CD4-positive, alpha-beta T cell treated with Interleukin-17A for 1 hour (primary cell): ENCODE data around the gene IFI27L2.

Source experiments
- DNase-seq: peaks from one replicate; pipeline ENCODE4 v3.0.0-alpha.2; 2020

IFI27L2 gene

DNA sequence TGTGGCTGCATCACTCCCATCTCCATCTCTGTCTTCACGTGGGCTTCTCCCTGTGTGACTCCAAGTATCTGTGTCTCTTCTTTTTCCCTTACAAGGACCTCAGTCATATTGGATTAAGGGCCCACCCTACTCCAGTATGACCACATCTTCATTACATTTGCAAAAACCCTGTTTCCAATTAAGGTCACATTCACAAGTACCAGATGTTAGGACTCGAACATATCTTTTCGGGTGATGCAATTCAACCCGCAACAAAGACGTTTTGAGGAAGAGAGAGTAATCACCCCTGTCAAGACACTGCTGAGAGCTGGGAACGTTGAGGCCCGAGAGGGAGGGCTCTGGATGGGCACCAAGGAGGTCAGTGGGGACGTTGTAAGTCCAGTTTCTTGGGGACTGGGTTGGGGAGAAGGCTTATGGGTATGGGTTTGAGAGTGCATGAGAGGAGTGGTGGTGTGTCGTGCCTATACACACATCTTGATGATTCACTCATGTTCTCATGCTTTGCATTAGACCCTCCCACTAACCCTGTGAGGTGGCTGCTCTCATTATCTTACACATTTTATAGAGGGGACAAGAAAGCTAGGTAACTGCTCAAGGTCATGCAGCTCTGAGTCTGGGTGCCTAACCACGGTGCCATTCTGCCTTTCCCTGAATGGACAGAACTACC lies 30.9 kb downstream of the IFI27L2 start:
- DNase-seq, result no peak

GRCh38 chr14:94097091-94097490 lies 32.3 kb downstream of the IFI27L2 start:
- no peak for DNase-seq

DNA sequence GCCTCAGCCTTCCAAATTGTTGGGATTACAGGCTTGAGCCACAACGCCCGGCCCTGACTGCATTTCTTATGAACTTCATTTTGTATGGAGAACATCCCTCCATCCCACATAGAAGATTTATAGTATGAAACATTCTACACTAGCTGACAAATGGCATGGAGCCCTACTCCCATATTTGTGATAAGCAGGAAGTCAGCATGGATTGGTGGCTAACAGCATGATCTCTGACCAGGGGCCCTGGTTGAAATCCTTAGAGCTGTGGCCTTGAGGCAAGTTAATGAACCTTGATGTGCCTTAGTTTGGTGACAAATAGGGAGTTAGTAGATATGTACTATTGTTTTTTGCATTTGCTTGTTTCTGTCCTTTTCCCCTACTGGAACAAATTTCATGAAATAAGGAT lies 36.0 kb downstream of the IFI27L2 start:
- no peak for DNase-seq

- no peak for DNase-seq
Observed at GRCh38 chr14:94089479-94089878, 39.9 kb downstream of the IFI27L2 start.

DNA sequence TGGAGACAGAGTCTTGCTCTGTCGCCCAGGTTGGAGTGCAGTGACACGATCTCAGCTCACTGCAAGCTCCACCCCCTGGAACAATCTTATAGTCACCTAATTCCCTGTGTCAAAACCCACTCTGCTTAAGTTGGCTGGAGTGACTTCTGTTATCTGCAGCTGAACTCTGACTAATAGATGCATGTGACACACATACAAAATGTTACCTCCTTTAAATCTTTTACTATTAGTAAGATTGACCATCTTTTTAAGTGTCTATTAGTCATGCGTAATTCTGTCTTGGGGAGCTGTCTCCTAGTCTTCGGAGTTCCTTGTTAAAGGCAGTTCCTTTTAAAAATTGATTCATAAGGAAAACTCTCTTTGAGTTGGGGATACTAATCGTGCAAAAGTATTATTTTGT lies 40.9 kb downstream of the IFI27L2 start:
- no peak for DNase-seq

DNA sequence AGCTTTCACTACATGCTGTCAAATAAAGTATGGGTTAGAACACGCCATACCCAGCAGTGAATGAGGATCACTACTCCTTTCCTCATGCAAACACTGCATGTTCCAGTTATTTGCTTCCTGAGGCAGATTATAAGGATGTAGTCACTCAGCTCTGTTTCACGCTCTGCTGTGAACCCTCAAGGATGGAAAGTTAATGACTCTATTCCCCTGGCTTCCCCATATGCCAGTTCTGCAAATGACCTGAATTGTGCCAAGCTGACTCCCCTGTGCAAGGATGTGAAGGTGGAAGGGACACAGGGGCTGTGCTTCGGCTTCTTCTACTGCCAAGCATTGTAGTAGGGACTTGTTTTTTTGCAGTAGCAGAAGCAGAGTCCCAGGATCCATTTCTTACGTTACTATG lies 41.5 kb downstream of the IFI27L2 start:
- no peak for DNase-seq

GRCh38 chr14:94081386-94081820 lies 48.0 kb downstream of the IFI27L2 start:
- no peak for DNase-seq

DNA sequence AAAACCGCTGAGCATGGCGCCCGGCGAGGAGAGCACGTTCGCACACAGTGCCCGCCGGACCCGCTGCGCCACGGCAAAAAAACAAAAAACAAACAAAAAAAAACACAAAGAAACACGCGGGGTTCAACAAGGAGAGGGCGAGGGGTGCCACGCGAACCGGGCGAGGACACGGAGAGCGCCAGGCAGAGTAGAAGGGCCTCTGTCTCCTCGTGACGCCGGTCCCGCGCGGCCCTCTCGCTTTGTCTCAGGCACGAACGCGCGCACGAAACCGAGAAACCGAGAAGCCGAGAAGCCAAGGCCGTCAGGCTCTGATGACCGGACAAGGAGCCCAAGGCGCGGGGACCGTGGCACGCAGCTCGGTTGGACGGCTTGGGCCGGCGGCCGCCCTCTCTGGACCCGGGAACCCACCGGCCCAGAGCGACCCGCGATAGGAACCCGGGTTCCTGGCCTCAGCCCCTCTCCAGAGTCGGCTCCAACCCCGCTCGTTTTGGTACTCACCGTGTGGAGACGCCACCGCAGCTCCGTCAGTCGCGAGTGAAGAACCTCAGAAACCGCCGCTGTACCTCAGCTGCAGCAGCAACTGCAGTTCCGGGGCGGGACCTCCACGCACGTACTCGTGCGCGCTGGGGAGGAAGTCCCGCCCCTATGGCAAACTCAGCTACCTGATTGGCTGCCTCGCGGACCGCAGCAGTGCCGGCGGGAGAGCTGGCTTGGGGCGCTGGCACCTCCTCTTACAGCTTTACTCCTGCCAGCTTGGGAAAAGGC lies 48.6 kb downstream of the IFI27L2 start, which contains the start of the genes DDX24 and IFI27L1:
Gene DDX24, minus strand, starts transcription at position 582 of the 765 bp plus-strand sequence. CDS start 1,460 bp downstream, outside the sequence.
Gene IFI27L1, plus strand, starts transcription at position 690 of the 765 bp plus-strand sequence. CDS start 15,628 bp downstream, outside the sequence.
- DNase-seq, result peak; percentile 97

- DNase-seq, result peak; percentile 45
Observed at GRCh38 chr14:94079891-94080620, 49.3 kb downstream of the IFI27L2 start.

DNA sequence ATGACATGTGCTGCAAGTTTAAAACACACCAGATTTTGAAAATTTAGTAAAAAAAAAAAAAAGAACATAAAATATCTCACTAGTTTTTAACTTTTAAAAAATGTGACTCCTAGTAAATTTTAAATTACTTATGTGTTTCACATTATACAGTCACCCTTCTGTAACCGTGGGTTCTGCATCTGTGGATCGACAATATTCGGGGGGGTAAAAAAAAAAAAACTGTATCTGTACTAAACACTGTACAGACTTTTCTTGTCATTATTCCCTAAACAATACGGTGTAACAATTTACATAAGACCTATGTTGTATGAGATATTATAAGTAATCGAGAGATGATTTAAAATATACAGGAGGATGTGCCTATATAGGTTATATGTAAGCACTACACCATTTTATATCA lies 51.6 kb downstream of the IFI27L2 start:
- no peak for DNase-seq
